Nasal cavity respiratory epithelium epithelial cell of viscerocranial mucosa (primary cell): Measurements from ENCODE around the gene ODF2. TPM values are rescaled to one million over a fixed set of nuclear protein-coding genes. Genes with fewer than 3 reads are reported as not detected.

Source experiments
- total RNA-seq: library from RNA; depleted of rRNA; stranded (reverse); fragments of >200 nt; gene quantifications from 2 replicates; pipeline ENCODE4 v1.2.3, GENCODE V29; 2014

ODF2 gene
- 22.2 and 30.3 TPM in 2 replicates for total RNA-seq

DNA sequence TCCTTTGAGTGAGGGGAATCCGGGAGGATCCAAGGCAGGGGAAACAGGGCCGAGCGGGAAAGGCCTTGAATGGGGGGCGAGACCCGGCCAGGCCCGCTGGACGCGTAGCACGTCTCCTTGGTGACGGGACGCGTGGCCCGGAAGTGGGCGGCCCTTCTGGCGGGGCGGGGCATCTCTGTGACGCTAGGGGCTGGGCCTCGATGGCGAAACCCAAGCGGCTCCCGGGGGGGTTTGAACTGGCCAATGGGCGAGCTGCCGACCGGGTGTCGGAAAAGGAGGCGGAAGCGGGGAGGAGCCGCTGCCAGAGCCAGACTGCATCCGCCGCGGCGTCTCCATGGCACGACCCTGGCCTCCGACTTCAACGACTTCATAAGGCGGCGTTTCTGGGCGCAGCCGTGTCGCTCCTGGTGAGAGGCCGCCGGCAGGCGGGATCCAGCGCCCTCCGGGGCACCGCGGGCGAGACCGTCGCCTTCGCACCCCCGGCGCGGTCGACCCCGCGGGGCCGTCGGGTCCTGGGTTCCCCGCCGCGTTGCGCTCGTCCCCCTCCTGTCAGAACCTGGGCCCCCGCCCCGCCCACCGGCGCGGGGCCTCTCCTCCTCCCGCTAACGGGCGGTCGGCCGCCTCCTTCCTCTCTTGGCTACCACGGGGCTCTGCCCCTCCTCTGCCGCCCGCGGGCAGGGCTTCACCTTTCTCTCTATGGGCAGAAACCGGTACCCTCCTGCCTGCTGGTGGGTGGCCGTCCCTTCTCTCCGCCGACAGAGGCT lies at the start of gene ODF2:
Gene ODF2, plus strand, starts transcription at position 158 of the 764 bp plus-strand sequence. Its CDS starts 86 bp downstream, at position 244.

DNA sequence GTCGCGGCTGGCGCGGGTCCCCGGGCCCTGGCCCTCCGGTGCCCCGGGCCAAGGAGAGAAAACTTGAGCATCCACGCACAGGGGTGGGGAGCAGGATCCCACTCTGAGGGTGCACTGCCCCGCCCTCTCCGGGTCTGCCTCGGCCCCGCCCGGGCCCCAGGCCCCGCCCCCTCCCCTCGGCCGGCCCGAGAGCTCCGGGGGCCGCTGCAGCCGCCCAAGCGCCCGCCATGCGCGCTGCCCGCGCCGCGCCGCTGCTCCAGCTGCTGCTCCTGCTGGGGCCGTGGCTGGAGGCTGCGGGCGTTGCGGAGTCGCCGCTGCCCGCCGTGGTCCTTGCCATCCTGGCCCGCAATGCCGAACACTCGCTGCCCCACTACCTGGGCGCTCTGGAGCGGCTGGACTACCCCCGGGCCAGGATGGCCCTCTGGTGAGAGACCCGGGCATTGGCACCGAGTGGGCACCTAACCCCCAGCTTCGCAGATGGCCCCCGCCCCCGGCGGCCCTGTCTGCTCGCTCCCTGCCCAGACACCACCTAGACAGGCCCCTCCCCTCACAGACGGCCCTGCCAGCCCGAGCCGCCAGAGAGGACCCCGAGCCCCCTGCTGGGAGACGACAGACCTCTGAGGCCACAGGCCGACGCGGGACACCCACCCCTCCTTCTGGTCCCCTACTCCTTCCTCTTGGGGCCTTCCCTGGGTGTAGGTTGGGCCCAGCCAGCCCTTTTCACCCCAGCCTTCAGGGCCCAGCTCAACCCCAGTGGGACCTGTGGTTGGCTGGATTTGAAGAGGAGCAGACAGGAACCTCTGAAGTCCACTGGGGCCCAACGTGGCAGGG lies 34.9 kb upstream of the ODF2 start, which contains the start of gene CERCAM:
Gene CERCAM, plus strand, starts transcription at position 207 of the 831 bp plus-strand sequence. Its CDS starts 21 bp downstream, at position 228.

DNA sequence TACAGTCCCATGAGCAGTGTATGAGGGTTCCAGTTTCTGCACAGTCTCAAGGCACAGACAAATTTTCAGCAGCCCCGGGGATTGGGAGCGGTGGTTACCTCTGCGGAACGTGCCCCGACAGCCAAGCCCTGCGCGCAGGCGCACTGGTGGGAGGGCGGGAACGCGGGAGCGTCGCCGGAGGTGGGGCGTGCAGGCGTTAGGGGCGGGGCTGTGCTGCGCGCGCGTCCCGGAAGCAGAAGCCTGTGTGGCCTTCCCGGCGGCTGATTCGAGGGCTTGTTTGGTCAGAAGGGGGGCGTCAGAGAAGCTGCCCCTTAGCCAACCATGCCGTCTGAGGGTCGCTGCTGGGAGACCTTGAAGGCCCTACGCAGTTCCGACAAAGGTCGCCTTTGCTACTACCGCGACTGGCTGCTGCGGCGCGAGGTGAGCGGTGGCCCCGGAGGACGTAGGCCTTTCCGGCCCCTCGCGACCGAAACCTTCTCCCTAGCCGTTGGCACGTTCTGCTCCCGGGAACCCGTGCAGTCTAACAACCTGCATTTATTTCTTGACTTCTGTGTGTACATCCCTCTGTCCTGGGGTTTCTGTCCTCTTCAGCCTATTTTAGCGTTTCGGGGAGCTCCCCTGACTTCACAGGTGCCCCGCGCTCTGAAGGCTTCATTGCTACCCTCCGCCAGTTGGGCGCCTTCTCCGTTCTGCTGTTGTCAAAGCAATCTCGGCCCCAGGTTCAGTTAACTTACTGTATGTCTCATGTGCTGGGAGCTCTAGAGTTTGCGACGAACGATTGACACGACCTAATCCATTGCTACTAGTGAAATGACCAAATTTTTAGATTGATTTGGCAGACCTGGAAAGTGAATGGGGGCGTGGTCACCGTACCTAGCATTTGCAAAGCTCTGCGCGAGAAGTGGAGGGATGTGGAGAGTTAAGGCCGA lies 48.9 kb downstream of the ODF2 start, which contains the start of gene GLE1:
Gene GLE1, plus strand, starts transcription at position 235 of the 929 bp plus-strand sequence. Its CDS starts 87 bp downstream, at position 322.

Other genes starting within 250 kb of the ODF2 start
- gene GOLGA2, start 180.0 kb upstream of the ODF2 start, total RNA-seq = 68.3 and 84.8 TPM in 2 replicates
- 25.0 and 48.9 TPM in 2 replicates for gene SWI5, start 179.7 kb upstream of the ODF2 start, total RNA-seq
- gene TRUB2, start 133.6 kb upstream of the ODF2 start, total RNA-seq = 17.9 and 25.6 TPM in 2 replicates
- 18.5 and 23.3 TPM in 2 replicates for gene COQ4, start 133.2 kb upstream of the ODF2 start, total RNA-seq
- gene SLC27A4, start 115.5 kb upstream of the ODF2 start, total RNA-seq = 20.8 and 41.9 TPM in 2 replicates
- gene URM1, start 84.6 kb upstream of the ODF2 start, total RNA-seq = 19.5 and 28.9 TPM in 2 replicates
- gene CERCAM, start 35.1 kb upstream of the ODF2 start, total RNA-seq = 32.8 and 77.3 TPM in 2 replicates
- gene GLE1, start 48.7 kb downstream of the ODF2 start, total RNA-seq = 29.4 and 32.5 TPM in 2 replicates
- gene SPTAN1, start 96.6 kb downstream of the ODF2 start, total RNA-seq = 251 and 317 TPM in 2 replicates
- 23.1 and 28.4 TPM in 2 replicates for gene DYNC2I2, start 200.8 kb downstream of the ODF2 start, total RNA-seq
- 809 and 899 TPM in 2 replicates for gene SET, start 233.2 kb downstream of the ODF2 start, total RNA-seq
- 1.1 and 1.4 TPM in 2 replicates for gene PKN3, start 246.5 kb downstream of the ODF2 start, total RNA-seq